T-cell (primary cell): ENCODE data around the gene TTLL1. TPM values are rescaled to one million over a fixed set of nuclear protein-coding genes. Genes with fewer than 3 reads are reported as not detected.

Experiments
- ATAC-seq, 4 experiments: fragments of 200-7000 bp in 3 of 4; fragments of 150-1000 bp in 1 of 4; cut with Tn5 transposase; replicated peaks in 1 of 4; 1 replicate in 3 of 4; 2 replicates in 1 of 4; pipeline ENCODE4 v1.10.0; 2021; ENCODE audit warnings: moderate library complexity in 3 of 4, mild to moderate bottlenecking in 2 of 4, moderate number of reproducible peaks in 1 of 4
- CTCF ChIA-PET, 2 donors: fragments of 300-600 bp; sonication (Branson Sonifier 250); formaldehyde crosslinking; loops; one replicate each; lab custom pipeline; 2022; ENCODE audit warnings: antibody characterized with exemption in 2 of 2; lab: Charles Lee
- POLR2A ChIA-PET, 2 donors: fragments of 300-600 bp; sonication (Branson Sonifier 250); formaldehyde crosslinking; loops; one replicate each; lab custom pipeline; 2022; ENCODE audit warnings: antibody characterized with exemption in 2 of 2; lab: Charles Lee
- DNase-seq, 35 experiments: peaks; one replicate each; pipeline versions ENCODE4 v3.0.0 to v3.0.0-alpha.2; 2013 to 2023
- H3K27ac ChIP-seq: one replicate; pipeline ENCODE4 v1.5.1; 2013; ENCODE audit warnings: low read length
- H3K27me3 ChIP-seq, 2 experiments: replicated peaks in 1 of 2; 1 replicate in 1 of 2; 2 replicates in 1 of 2; pipeline versions ENCODE4 v1.6.1 to v1.7.0; 2013; ENCODE audit warnings: low read length in 1 of 2, mixed read lengths in 1 of 2; ENCODE audit not compliant: control insufficient read depth in 2 of 2, insufficient read depth in 2 of 2; ENCODE audit errors: extremely low read depth in 1 of 2
- H3K36me3 ChIP-seq, 2 donors: 1 replicate in 1 of 2; 2 replicates in 1 of 2; pipeline versions ENCODE4 v1.6.1 to v1.7.0; 2013; ENCODE audit warnings: low read length in 1 of 2; ENCODE audit not compliant: control insufficient read depth in 2 of 2, insufficient read depth in 1 of 2; ENCODE audit errors: extremely low read depth in 1 of 2
- H3K4me1 ChIP-seq, 2 experiments: 1 replicate in 1 of 2; 2 replicates in 1 of 2; pipeline versions ENCODE4 v1.6.1 to v1.7.0; 2013; ENCODE audit warnings: low read length in 2 of 2, mixed read lengths in 1 of 2; ENCODE audit not compliant: insufficient read depth in 2 of 2, control insufficient read depth in 1 of 2; ENCODE audit errors: extremely low read depth in 1 of 2
- H3K4me3 ChIP-seq, 2 donors: 1 replicate in 1 of 2; 2 replicates in 1 of 2; pipeline versions ENCODE4 v1.5.1 to v1.7.0; 2013; ENCODE audit warnings: mild to moderate bottlenecking in 2 of 2, low read length in 1 of 2, moderate library complexity in 1 of 2; ENCODE audit not compliant: control insufficient read depth in 1 of 2; ENCODE audit errors: extremely low read depth in 1 of 2
- H3K9me3 ChIP-seq: 2 replicates; pipeline ENCODE4 v1.7.0; 2013
- H3K27ac Mint-ChIP-seq, 2 donors: one replicate each; pipeline ENCODE4 v1.8.0; 2020 to 2021; ENCODE audit warnings: mild to moderate bottlenecking in 2 of 2, mixed read lengths in 2 of 2
- H3K27me3 Mint-ChIP-seq, 2 donors: one replicate each; pipeline ENCODE4 v1.8.0; 2021 to 2022; ENCODE audit warnings: mixed read lengths in 2 of 2
- H3K36me3 Mint-ChIP-seq: one replicate; pipeline ENCODE4 v1.8.0; 2021; ENCODE audit warnings: mixed read lengths
- H3K4me1 Mint-ChIP-seq, 3 donors: one replicate each; pipeline ENCODE4 v1.8.0; 2020 to 2022; ENCODE audit warnings: mixed read lengths in 3 of 3, mild to moderate bottlenecking in 1 of 3
- H3K4me3 Mint-ChIP-seq, 3 donors: one replicate each; pipeline ENCODE4 v1.8.0; 2020 to 2022; ENCODE audit warnings: mild to moderate bottlenecking in 3 of 3, mixed read lengths in 3 of 3, moderate library complexity in 3 of 3
- H3K9me3 Mint-ChIP-seq, 3 donors: one replicate each; pipeline ENCODE4 v1.8.0; 2020 to 2022; ENCODE audit warnings: mixed read lengths in 3 of 3
- WGBS: methylation state at CpG from one replicate; pipeline ENCODE4 v1.1.5; 2013; ENCODE audit warnings: missing lambda C conversion rate; ENCODE audit not compliant: insufficient coverage; 5-methylcytosine and 5-hydroxymethylcytosine counted together
- total RNA-seq, 35 experiments: library from RNA in 6 of 35; stranded (reverse) in 6 of 35; fragments of 120-200 nt in 1 of 35; gene quantifications; one replicate each; pipeline versions ENCODE4 v1.2.1 to v1.2.4 and lab custom pipeline; 2013 to 2026

Gene TTLL1
- total RNA-seq, 5 donors from 2014 or later (not counting 1 experiment from before 2014, with no cell fraction given) = 5.6 to 9.0 (median 6.9) TPM

DNA sequence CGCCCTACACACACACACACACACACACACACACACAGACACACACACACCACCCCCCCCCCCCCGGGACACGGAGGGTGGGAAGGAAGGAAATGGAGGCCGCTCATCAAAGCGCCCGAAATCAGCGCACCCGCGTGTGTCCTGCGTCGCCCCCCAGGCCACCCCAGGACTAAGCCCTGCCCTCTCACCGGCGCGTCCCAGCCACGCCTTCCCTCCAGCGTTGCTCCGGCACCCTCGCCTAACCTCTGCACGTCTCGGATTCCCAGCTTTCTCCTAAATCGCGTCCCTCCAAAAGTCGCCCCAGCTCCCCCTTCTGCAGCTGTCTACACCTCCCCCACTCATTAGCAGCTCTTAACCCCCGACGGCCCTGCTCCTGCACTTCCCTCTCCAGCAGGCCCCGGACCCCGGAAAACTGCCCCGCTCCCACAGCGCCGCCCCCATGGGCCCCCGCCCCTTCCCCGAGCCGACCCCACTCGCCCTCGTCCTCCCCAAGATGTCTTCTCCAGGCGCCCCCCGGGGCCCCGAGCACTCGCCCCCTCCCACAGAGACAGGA, 74.8 kb downstream of the TTLL1 start:
- Mint-ChIP-seq H3K9me3 (no peaks in the 10 kb centered on the region), H3K4me3 (peak overlapping the region; percentile 94 to 97 (median 95)), H3K4me1 (peaks cover 35 to 43% (median 41%) of the 10 kb centered on the region in 3 donors), H3K36me3 (no peaks in the 10 kb centered on the region), H3K27ac (peak overlapping the region; percentile 80 to 81), H3K27me3 (no peaks in the 10 kb centered on the region)
- peak; percentile 11 to 15 (median 13) for ATAC-seq
- peak in 27 of 35 experiments; percentile 3 to 65 (median 19) for DNase-seq
- peak overlapping the region; percentile 75 to 80 for H3K4me3 ChIP-seq
- no peaks in the 10 kb centered on the region for H3K36me3 ChIP-seq
- POLR2A ChIA-PET = interaction anchor here in 1 of 2 donors (0.6 to 0.7 kb wide), 3 partner anchors 14 to 364 kb away, joined by 7 to 16 read pairs (median 13); no protein-coding TSS in a partner anchor
- CTCF ChIA-PET = no interaction called here
- peaks cover 13 to 24% of the 10 kb centered on the region in 2 experiments for H3K4me1 ChIP-seq
- H3K9me3 ChIP-seq = no peaks in the 10 kb centered on the region
- no peaks in the 10 kb centered on the region for H3K27me3 ChIP-seq
- H3K27ac ChIP-seq = no peak overlapping the region
- WGBS = under 1% methylated on average over 21 of the region's 39 CpGs

DNA sequence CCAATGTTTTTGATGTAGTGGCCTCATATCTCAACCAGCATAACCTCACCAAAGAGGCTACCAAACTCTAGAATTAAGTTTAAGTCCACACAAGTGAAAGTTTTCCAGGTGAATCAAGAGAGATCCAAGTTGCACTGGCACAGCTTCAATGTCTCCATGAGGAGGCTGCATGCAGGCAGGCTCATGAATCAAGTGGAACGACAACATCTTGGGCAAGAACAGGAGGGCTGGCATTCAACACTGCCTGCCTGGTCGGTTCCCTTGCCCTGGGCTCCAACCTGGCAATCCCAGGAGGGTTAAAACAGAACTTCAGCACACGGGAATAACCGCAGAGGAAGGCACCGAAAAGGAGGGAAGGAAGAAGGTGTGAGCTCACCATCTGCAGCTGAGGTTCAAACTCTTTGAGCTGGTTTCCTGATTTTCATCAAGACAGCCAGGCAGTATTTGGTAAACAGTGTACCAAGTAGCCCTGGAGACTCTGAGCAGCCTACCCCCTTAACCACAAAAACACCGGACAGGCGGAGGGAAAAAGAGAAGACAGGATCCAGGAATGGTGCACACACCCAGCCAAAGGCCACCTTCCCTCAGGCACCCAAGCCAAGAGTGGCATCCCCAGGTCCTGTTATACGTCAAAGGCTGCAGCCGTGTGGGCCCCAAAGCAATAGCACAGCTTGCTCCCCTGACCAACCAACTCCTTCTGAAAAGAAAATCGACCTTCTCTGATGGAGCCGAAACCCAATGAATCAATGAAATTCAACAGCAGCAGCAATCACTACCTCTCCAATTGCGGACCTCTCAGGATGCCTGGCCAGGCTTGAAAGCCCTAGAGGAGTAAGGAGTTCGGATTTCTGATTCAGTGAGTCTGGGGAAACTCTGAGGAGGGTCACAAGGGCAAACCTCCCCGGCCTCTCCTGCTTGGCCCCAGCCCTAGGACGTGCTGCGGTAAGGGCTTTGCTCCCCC, 75.6 kb downstream of the TTLL1 start:
- Mint-ChIP-seq H3K27ac (peak overlapping the region; percentile 80 to 88), H3K36me3 (no peaks in the 10 kb centered on the region), H3K4me1 (peaks cover 42 to 51% (median 47%) of the 10 kb centered on the region in 3 donors), H3K9me3 (no peaks in the 10 kb centered on the region), H3K4me3 (peak overlapping the region; percentile 94 to 97 (median 95)), H3K27me3 (no peaks in the 10 kb centered on the region)
- H3K27me3 ChIP-seq = no peaks in the 10 kb centered on the region
- peak in 1 of 4 experiments; percentile 4 for ATAC-seq
- CTCF ChIA-PET = no interaction called here
- peak overlapping the region; percentile 11 for H3K27ac ChIP-seq
- H3K4me1 ChIP-seq = peaks cover 13 to 26% of the 10 kb centered on the region in 2 experiments
- H3K36me3 ChIP-seq = no peaks in the 10 kb centered on the region
- WGBS = 20% methylated on average over 10 of the region's 16 CpGs
- H3K4me3 ChIP-seq = peak overlapping the region; percentile 75 to 80
- H3K9me3 ChIP-seq = no peaks in the 10 kb centered on the region
- POLR2A ChIA-PET = interaction anchor here in 1 of 2 donors (0.6 kb wide), 1 partner anchor 364 kb away, joined by 16 read pairs; no protein-coding TSS in a partner anchor
- peak in 17 of 35 experiments; percentile 2 to 44 (median 18) for DNase-seq

DNA sequence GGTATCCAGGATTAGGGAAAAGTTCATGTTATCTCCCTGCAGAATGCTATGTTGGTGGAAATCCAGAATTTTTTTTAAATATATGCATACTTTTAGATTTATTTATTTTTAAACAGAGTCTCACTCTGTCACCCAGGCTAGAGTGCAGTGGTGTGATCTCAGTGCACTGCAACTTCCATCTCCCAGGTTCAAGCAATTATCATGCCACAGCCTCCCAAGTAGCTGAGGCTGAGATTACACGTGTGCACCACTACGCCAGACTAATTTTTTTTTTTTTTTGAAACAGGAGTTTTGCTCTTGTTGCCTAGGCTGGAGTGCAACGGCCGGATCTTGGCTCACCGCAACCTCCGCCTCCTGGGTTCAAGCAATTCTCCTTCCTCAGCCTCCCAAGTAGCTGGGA, 76.8 kb downstream of the TTLL1 start:
- ChIA-PET POLR2A (interaction anchor here in 1 of 2 donors (0.7 kb wide), 1 partner anchor 1366 kb away, joined by 6 read pairs; no protein-coding TSS in a partner anchor), CTCF (interaction anchor here in 1 of 2 donors (0.7 kb wide), 1 partner anchor 492 kb away, joined by 5 read pairs; no protein-coding TSS in a partner anchor)
- Histone ChIP-seq H3K27ac (no peak overlapping the region), H3K4me3 (no peak overlapping the region), H3K36me3 (no peaks in the 10 kb centered on the region), H3K27me3 (no peaks in the 10 kb centered on the region), H3K4me1 (peaks cover 13 to 37% of the 10 kb centered on the region in 2 experiments), H3K9me3 (no peaks in the 10 kb centered on the region)
- H3K27ac Mint-ChIP-seq = no peak overlapping the region
- no peak for DNase-seq
- no peaks in the 10 kb centered on the region for H3K36me3 Mint-ChIP-seq
- no peaks in the 10 kb centered on the region for H3K27me3 Mint-ChIP-seq
- no peak for ATAC-seq
- peak overlapping the region in 1 of 3 donors; percentile 97 for H3K4me3 Mint-ChIP-seq
- H3K9me3 Mint-ChIP-seq = no peaks in the 10 kb centered on the region
- peaks cover 47 to 52% (median 49%) of the 10 kb centered on the region in 3 donors for H3K4me1 Mint-ChIP-seq
- WGBS = 86% methylated on average over 2 of the region's 6 CpGs

DNA sequence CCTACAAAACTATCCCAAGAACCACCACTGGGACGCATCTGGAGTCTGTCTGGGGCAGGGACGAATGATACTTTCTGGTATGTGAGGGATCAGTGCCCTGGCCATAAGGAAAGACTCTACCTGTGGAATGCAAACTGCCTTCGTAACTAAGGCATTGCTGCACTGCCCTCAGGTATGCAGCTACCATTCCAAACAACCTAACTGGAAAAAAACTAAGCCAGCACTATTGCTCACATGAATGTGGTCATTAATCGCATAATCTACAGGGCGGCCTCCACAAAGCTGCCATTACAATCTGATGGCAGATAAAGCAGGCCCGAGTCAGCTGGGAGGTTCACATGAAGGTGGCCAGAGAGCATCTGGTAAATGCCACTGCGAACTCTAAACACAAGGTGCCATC, 78.1 kb downstream of the TTLL1 start:
- H3K27ac Mint-ChIP-seq = no peak overlapping the region
- CTCF ChIA-PET = no interaction called here

DNA sequence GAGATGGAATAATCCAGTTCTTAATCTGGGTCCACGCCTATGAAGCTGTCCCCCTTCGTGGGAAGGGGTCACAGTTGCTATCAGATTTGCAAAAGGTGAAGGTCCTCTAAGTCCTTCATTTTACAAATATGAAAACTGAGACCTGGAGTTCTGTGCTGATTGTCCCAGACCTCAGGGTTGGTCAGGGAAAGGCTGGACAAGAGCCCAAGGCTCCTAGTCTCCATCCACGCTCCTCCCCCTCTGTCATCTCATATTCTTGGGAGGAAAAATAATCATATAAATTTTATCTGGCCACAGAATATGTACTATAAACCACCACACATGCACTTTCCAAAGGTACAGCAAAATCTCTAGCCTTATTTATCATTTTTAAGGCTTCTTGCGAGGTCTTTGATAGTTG, 79.7 kb downstream of the TTLL1 start:
- Mint-ChIP-seq H3K27ac (no peak overlapping the region), H3K9me3 (no peaks in the 10 kb centered on the region), H3K27me3 (no peaks in the 10 kb centered on the region), H3K4me3 (no peak overlapping the region), H3K4me1 (peaks cover 67 to 68% (median 68%) of the 10 kb centered on the region in 3 donors), H3K36me3 (no peaks in the 10 kb centered on the region)
- ATAC-seq (no peak), DNase-seq (no peak)
- WGBS = 84% methylated on average over 2 of the region's 4 CpGs
- no peak overlapping the region for H3K27ac ChIP-seq
- CTCF ChIA-PET = no interaction called here
- no peaks in the 10 kb centered on the region for H3K9me3 ChIP-seq
- POLR2A ChIA-PET = no interaction called here
- H3K27me3 ChIP-seq = no peaks in the 10 kb centered on the region
- peaks cover 5 to 43% of the 10 kb centered on the region in 2 experiments for H3K4me1 ChIP-seq
- no peak overlapping the region for H3K4me3 ChIP-seq
- no peaks in the 10 kb centered on the region for H3K36me3 ChIP-seq

More for the DNA sequence above, 78.1 kb downstream of the TTLL1 start:
- DNase-seq = no peak
- Mint-ChIP-seq H3K9me3 (no peaks in the 10 kb centered on the region), H3K4me1 (peaks cover 57 to 62% (median 61%) of the 10 kb centered on the region in 3 donors), H3K4me3 (no peak overlapping the region), H3K36me3 (no peaks in the 10 kb centered on the region), H3K27me3 (no peaks in the 10 kb centered on the region)
- H3K27me3 ChIP-seq = no peaks in the 10 kb centered on the region
- ATAC-seq = no peak
- H3K36me3 ChIP-seq = no peaks in the 10 kb centered on the region
- H3K4me3 ChIP-seq = no peak overlapping the region
- peaks cover 13 to 40% of the 10 kb centered on the region in 2 experiments for H3K4me1 ChIP-seq
- 97% methylated on average over 5 of the region's 7 CpGs for WGBS
- no peaks in the 10 kb centered on the region for H3K9me3 ChIP-seq
- no peak overlapping the region for H3K27ac ChIP-seq
- POLR2A ChIA-PET = no interaction called here

DNA sequence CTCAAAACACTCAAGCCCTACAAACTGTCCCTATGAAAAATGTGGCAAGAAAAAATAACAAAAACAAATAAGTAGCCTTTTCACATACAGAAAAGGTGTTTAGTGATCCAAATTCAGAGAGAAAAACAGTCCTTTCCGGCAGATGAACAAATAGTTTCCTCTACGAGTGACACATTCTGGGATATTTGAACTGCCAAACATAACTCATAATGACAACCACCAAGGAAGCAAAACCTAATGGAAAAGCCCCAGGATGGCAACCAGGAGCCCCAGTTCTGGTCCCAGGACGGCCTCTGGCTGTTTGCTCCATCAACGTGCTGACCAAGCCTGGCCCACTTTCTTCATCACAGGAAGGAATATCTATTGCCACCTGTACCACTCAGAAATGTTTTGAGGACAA, 80.3 kb downstream of the TTLL1 start:
- no peaks in the 10 kb centered on the region for H3K9me3 ChIP-seq
- Mint-ChIP-seq H3K4me1 (peaks cover 72 to 73% (median 73%) of the 10 kb centered on the region in 3 donors), H3K4me3 (no peak overlapping the region), H3K36me3 (no peaks in the 10 kb centered on the region), H3K27ac (no peak overlapping the region), H3K27me3 (no peaks in the 10 kb centered on the region), H3K9me3 (no peaks in the 10 kb centered on the region)
- ChIA-PET CTCF (no interaction called here), POLR2A (no interaction called here)
- no peak for ATAC-seq
- H3K36me3 ChIP-seq = no peaks in the 10 kb centered on the region
- H3K4me1 ChIP-seq = peaks cover 5 to 45% of the 10 kb centered on the region in 2 experiments
- no peak for DNase-seq
- H3K27me3 ChIP-seq = no peaks in the 10 kb centered on the region
- no CpG with 5 or more reads among the region's 4 CpGs for WGBS
- H3K27ac ChIP-seq = no peak overlapping the region
- no peak overlapping the region for H3K4me3 ChIP-seq
